Measurements from ENCODE around the gene SLC19A1.
"Not testable (repeated sequence)": the region's sequence is repeated elsewhere in the genome, so short reads cannot be mapped to it uniquely, and the experiment has no call there.

The SLC19A1 gene

DNA sequence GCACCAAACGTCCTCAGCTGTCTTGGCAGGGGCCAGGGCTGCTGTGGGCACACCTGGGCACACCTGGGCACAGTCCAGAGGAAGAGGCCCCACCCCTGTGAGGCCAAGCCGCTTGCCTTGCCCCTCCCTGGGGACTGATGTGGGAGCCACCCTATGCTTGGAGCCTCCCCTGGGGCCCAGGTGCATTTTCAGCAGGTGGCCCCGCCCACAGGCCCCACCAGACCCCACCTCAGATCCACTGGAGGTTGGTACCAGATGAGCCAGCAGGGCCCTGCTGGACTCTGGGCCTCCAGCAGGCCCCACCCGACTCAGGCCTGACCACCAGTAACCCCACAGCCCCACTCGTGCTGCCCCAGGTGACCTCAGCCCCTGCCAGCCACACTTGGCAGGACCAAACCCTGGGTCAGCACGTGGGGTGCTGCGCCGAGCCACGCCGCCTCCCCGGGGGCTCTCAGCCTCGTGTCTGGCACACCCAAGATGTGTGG, 8.8 kb downstream of the SLC19A1 start:
- DNase-seq (ENCODE audit: low read depth in 2 of 2) = no peak

DNA sequence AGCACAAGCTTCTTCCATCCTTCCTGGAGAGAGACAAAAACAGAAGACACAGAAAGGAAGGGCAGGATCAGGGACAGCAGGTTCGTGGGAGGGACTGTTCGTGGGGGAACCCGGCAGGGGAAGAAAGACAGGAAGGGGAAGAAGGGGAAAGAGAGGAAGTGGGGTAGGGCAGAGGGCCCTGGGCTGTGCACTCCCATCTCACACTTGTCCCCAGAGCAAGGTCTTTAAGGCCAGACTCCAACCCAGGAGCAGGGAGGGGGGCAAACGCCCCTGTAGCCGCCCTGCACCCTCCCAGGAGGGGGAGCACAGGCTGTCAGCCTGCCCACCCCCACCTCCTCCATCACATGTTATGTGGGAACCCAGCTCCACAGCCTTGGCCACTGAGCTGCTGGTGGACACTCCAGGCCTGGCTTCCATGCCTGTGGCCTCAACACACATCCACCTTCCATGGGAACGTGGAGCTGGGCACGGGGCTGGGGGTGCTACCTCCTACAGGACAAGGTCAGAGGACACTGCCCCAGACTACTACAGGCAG, 9.3 kb downstream of the SLC19A1 start:
- no peak for DNase-seq (ENCODE audit: low read depth in 2 of 2)

GRCh38 chr21:45531393-45532215, 10.6 kb downstream of the SLC19A1 start:
- DNase-seq (ENCODE audit: low read depth in 2 of 2) = no peak

- DNase-seq (ENCODE audit: low read depth in 2 of 2) = not testable (repeated sequence)
Measured at GRCh38 chr21:45531114-45531392, 11.2 kb downstream of the SLC19A1 start.

- DNase-seq (ENCODE audit: low read depth in 2 of 2) = no peak
Measured at GRCh38 chr21:45530423-45531113, 11.7 kb downstream of the SLC19A1 start.

- no peak for DNase-seq (ENCODE audit: low read depth in 2 of 2)
Measured at GRCh38 chr21:45529785-45530422, 12.3 kb downstream of the SLC19A1 start.

GRCh38 chr21:45528981-45529784, 13.1 kb downstream of the SLC19A1 start:
- DNase-seq (ENCODE audit: low read depth in 2 of 2) = no peak

- DNase-seq (ENCODE audit: low read depth in 2 of 2) = no peak
Measured at GRCh38 chr21:45528028-45528705, 14.1 kb downstream of the SLC19A1 start.

DNA sequence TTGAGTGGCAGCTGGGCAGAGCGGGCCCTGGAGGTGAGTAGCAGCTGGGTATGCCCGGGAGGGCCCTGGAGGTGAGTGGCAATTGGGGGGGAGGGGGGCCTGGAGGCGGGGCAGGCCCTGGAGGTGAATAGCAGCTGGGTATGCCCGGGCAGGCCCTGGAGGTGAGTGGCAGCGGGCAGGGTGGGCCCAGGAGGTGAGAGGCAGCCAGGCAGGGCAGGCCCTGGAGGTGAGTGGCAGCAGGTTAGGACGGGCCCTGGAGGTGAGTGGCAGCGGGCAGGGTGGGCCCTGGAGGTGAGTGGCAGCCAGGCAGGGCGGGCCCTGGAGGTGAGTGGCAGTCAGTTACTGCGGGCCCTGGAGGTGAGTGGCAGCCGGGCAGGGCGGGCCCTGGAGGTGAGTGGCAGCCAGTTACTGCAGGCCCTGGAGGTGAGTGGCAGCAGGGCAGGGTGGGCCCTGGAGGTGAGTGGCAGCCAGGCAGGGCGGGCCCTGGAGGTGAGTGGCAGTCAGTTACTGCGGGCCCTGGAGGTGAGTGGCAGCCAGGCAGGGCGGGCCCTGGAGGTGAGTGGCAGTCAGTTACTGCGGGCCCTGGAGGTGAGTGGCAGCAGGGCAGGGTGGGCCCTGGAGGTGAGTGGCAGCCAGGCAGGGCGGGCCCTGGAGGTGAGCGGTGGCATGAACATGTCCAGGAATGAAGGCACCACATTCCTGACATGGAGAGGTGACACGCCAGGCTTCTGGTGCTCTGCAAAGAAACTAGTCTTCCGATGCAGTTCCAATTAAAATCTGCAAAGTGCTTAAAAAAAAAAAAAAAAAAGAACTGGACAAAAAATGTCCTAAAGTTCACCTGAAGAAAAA, 14.9 kb downstream of the SLC19A1 start:
- not testable (repeated sequence) for DNase-seq (ENCODE audit: low read depth in 2 of 2)

DNA sequence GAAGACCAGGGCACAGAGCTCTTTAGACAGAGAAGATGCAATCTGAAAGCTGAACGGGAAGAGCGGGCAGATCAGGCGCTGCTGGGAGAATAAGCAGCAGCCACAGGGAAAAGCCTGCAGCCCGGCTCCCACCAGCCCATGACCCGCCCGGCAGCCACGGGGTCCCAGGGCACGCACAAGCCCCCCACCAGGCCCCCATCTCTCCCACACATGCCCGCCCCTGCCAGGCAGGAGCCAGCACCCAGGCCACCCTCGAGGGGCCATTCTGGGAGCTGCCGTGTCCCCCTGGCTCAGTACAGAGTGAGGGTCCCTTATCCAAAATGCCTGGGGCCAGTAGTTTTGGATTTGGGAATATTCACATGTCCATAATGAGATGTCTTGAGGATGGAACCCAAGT, 16.3 kb downstream of the SLC19A1 start:
- DNase-seq (ENCODE audit: low read depth in 2 of 2) = no peak

- no peak for DNase-seq (ENCODE audit: low read depth in 2 of 2)
Measured at GRCh38 chr21:45525153-45525909, 16.9 kb downstream of the SLC19A1 start.

DNA sequence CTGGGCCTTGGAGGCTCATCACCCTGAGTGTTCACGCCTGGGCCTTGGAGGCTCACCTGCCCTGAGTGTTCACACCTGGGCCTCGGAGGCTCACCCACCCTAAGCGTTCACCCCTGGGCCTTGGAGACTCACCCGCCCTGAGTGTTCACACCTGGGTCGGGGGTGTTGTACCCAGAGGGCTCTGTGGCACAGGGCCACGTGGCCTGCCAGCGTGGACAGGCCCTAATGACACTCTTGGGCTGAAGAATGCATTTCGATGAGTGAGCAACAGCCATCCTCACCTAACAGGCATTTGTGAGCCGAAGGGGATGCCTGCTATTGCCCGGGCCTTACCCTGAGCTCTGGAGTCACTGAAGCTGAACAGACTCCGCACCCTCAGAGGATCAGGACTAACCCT, 17.5 kb downstream of the SLC19A1 start:
- DNase-seq (ENCODE audit: low read depth in 2 of 2) = no peak

GRCh38 chr21:45523411-45524101, 18.7 kb downstream of the SLC19A1 start:
- DNase-seq (ENCODE audit: low read depth in 2 of 2) = no peak

GRCh38 chr21:45522986-45523385, 19.3 kb downstream of the SLC19A1 start:
- DNase-seq (ENCODE audit: low read depth in 2 of 2) = no peak

DNA sequence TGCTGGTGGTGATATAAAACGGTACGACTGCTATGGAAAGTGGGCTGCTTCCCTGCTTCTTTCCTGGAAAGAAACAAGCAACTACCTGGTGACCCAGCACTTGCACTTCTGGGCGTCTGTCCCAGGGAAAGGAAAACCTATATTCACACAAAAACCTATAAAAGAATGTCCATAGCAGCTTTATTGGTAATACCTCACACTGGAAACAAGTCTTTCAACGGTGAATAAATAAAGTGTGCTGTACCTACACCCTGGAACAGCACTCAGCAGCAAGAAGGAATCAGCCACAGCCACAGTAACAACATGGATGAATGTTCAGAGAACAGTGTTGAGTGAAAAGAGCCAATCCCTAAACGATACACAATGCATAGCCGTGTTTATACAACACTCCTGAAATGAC, 19.9 kb downstream of the SLC19A1 start:
- no peak for DNase-seq (ENCODE audit: low read depth in 2 of 2)

DNA sequence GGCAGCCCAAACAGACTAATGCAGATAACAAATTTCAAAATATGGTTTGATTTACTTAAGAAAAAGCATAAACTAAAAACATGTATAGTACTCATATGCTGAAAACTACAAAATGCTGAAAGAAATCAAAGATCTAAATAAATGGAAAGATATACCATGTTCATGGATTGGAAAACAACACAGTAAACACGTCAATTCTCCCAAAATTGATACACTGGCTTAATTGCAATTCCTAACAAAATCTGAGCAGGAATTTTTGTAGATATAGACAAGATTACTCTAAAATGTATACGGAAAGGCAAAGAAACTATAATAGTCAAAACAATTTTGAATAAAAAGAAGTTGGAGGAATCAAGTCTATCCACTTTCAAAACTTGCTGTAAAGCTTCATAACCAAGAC, 21.0 kb downstream of the SLC19A1 start:
- no peak for DNase-seq (ENCODE audit: low read depth in 2 of 2)

- DNase-seq (ENCODE audit: low read depth in 2 of 2) = no peak
Measured at GRCh38 chr21:45519182-45519581, 23.1 kb downstream of the SLC19A1 start.

DNA sequence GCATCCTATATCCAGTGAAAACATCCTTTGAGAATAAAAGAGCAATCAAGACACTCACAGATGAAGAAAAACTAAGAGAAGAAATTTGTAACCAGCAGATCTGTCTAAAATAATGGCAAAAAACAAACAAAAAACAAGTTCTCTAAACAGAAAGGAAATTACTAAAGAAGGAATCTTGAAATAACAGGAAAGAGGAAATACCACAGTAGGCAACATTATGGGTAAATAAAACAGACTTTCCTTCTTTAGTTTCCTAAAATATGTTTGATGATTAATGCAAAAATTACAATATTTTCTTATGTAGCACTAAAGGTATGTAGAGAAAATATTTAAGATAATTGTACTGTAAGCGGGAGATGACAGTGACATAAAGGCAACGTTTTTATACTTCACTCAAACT, 23.5 kb downstream of the SLC19A1 start:
- DNase-seq (ENCODE audit: low read depth in 2 of 2) = no peak
